Measurements from ENCODE around the gene RPS6KL1. TPM values are rescaled to one million over a fixed set of nuclear protein-coding genes. Genes with fewer than 3 reads are reported as not detected.
A peak's percentile ranks its signal among the peaks of the same experiment; 100 is the strongest.
"Not testable (repeated sequence)": the region's sequence is repeated elsewhere in the genome, so short reads cannot be mapped to it uniquely, and the experiment has no call there.

RPS6KL1 gene
- total RNA-seq, 1 donor from 2014 or later = 0.99 TPM

GRCh38 chr14:74936151-74936550, 13.1 kb upstream of the RPS6KL1 start:
- no peak for DNase-seq

- no peak for DNase-seq
These were observed 12.3 kb upstream of the RPS6KL1 start for GRCh38 chr14:74935360-74935680.

DNA sequence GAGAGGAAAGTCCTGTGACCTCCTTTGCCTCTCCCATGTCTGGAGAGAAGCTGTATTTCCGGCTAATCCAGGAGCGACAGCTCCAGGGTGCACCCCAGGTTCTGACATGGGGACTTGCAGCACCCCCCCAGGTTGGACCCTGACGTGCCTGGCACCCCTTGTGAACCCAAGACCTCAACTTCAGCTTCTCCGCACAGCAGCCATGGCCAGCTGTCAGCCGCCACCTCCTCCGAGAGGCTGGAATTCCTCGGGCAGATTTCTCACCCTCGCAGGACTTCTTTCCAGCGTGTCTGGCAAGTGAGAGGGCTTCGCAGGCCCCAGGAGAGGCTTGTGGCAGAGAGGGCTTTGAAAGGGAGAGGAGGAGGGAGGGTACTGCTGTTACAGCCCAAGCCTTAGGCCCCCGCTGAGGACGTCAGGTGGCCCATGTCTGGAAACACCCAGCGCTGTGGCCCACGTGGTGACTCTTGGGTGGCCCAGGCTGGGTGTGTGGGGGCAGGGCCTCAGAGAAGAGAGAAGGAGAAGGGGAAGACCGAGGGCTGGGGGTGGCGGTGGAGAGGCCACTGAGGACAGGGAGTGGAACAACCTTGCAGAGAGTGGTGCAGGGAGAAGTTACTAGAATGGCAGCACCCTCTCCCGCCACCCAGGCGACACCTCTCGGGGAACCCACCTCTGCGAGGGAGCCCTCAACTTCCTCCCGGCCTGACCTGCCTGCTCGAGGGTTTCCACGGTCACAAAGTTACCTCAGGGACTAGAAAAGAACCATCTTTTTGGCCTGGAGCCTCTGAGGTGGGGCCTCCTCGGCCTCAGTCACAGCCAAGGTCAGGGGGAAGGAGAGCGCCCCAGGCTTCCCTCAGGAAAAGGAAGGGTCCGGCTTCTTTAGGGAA, 11.7 kb upstream of the RPS6KL1 start:
- no peak for DNase-seq

- no peak for DNase-seq
These were observed 11.0 kb upstream of the RPS6KL1 start for GRCh38 chr14:74934041-74934440.

DNA sequence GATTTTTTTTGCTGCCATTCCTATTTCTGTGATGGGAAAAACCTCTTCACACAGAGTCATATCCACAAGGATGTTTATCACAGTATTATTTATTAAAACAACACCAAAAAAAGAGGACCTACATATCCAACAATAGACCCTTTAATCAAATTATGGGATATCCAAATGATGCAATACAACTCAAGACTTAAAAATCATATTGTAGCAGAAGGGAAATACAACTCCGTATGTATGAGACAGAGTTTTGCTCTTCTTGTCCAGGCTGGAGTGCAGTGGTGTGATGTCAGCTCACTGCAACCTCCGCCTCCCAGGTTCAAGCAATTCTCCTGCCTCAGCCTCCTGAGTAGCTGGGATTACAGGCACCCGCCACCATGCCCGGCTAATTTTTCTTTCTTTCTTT, 9.9 kb upstream of the RPS6KL1 start:
- not testable (repeated sequence) for DNase-seq

- peak; percentile 78 for DNase-seq
These were observed 9.4 kb upstream of the RPS6KL1 start for GRCh38 chr14:74932401-74932901.

GRCh38 chr14:74931744-74932143, 8.7 kb upstream of the RPS6KL1 start:
- not testable (repeated sequence) for DNase-seq

GRCh38 chr14:74929242-74929641, 6.2 kb upstream of the RPS6KL1 start:
- DNase-seq = no peak

DNA sequence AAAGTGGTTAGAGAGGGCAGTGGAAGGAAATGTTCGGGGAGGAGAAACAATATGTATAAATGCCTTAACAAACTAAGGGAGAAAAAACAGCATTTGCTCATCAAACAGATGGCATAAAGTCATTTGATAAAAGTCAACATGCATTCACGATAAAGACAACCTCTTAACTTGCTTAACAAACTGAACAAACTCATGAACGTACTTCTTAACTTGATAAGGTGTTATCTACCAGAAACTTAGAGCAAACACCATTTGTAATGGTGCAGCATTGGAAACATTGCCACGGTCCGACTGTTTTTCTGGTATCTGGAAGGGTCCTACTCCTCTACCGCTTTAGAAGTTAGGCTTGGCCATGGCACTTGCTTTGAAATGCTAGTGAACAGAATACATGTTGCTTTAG, 4.2 kb upstream of the RPS6KL1 start:
- DNase-seq = no peak

GRCh38 chr14:74924061-74924460, 1.0 kb upstream of the RPS6KL1 start:
- DNase-seq = no peak

DNA sequence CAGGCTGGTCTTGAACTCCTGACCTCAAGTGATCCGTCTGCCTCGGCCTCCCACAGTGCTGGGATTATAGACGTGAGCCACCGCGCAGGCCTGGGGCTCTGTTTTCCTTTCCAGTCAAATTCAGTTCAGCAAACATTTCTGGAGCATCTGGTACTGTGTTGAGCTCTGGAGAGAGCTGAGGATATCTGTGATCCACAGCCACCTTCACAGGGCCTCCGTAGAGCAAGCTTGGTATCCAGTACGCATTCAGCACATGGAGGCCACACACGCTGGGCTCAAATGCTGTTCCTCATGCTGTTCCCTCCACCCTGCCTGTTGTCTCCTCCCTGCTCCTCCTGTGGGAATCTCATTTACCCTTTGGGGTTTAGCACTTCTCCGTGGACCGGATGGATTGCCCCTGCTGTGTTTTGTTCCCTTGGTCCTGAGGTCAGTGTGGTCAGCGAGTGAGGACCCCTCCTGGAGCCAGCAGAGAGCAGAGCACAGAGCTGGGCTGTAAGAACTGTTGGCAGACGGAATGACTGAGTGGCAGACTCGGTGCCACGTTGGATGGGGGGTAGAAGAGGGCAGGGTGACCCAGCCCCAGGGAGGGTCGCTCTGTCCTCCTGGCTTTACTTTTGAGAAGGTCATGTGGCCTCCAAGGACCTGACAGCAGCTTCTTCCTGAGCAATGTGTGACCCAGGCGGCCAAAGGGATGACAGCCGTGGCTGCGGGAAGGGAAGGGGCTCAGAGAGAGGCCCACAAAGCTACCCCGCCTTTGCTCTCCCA, 891 bp downstream of the RPS6KL1 start:
- DNase-seq = no peak

GRCh38 chr14:74921053-74921620, 1.9 kb downstream of the RPS6KL1 start:
- no peak for DNase-seq

DNA sequence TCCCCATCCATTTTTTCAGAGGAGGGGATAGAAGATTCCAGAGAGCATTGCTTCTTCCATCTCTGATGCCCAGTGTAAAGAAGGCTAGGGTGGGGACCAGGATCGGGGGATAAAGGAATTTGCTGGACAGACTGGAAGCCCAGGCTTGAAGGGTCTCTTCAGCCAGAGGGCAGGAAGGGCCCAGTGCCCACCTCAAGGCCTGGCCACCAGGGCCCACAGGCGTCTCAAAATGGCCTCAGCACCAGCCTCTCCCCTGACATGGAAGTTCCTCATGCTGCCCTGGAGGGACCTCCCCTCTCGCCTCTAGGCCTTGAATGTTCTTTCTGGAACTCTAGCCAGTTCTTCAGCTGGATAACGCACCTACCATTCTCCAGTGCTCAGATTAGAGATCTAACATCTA, 2.8 kb downstream of the RPS6KL1 start:
- DNase-seq = no peak

- no peak for DNase-seq
These were observed 3.5 kb downstream of the RPS6KL1 start for GRCh38 chr14:74919421-74920165.

DNA sequence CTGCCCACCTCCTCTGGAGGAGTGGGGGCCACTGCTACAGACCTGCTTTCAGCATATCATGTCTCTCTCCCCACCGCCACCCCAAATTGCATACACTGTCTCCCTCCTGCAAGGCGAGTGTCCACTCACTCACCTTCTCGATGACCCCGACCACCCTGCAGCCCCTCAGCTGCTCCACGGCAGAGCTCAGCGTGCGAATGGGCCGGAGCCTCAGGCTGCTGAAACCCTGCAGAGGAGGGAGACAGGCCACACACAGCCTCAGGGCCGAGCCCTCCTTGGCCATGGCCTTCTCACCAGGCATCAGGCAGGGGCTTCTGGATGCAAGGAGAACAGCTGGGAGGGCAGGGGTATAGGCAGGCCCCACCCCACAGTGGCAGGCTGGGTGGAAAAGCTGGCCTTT, 4.7 kb downstream of the RPS6KL1 start:
- no peak for DNase-seq

DNA sequence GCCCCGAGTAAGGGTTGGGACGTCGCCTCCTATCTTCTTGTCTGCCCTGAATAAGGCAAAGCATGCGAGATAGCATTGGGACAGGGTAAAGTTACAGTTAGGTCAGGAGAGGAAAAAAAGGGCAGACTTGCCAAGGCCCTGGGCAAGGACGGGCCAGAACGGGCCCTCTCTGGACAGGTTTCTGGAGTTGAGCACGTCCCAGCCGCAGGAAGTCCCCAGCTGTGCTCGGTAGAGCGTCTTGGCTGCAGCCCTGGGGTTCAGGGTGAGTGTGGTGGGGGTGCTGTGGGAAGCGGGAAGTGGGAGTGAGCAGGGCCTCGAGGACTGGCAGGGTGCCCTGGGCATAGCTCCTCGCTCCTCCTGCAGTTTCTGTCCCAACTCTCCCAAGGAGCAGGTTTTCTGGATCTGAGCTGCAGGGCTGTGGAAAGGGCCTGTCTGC, 5.4 kb downstream of the RPS6KL1 start:
- DNase-seq = no peak

GRCh38 chr14:74917178-74917543, 5.9 kb downstream of the RPS6KL1 start:
- DNase-seq = no peak

DNA sequence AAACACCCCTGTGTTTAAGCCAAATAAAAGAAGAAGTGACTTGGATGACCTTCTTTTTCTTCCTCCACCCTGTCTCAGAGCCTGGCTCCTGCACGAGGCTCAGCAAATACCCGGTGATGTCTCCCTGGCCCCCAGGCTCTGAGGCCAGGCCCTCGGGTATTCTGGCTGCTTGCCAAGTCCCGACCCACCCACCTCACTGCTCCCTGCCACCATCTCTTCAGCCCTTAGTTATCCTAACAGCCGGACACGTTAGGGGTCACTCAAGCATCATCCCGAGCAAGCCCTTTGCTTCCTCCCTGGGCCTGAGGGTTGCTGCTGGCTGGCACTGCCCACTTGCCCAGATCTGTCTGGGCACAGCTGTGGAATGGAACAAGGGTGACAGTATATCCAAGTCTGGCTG, 7.2 kb downstream of the RPS6KL1 start:
- DNase-seq = no peak

DNA sequence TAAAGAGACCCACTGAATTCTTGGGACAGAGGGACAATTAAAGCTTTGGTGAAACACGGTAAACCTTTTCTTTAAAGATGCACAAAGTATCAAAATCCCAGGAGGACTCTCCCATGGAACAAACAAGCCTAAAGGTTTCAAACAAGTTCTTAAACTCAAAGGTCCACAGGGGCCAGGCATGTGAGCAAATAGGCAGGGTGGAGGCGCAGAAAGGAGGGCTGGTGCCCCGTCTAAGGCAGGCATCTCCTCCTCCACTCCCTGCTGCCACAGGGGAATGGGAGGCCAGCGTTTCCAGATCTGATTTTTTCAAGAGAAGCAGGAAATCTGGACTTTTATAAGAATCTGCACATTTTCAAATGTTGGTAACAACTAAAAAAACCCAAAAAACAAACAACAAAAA, 7.6 kb downstream of the RPS6KL1 start:
- DNase-seq = no peak

- DNase-seq = peak; percentile 34
These were observed 9.0 kb downstream of the RPS6KL1 start for GRCh38 chr14:74913986-74914573.

GRCh38 chr14:74913393-74913910, 9.6 kb downstream of the RPS6KL1 start:
- DNase-seq = no peak

DNA sequence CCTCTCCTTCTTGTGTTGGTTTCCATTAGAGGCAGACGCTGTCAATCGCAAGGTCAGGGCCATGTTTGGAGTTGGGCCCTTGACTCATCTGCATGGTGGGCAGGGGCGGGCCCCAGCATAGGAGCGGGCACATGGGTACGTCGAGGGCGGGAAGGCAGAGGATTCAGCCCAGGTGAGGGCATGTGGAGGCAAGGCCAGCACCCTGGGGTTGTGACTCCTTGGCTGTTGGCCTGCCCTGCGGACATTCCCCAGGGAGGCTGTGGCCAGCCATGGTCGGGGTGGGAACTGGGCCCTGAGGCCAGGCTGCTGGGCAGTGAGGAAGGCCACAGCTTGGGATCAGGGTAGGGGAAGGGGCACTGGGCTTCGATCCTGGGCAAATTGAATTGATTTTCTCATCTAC, 10.3 kb downstream of the RPS6KL1 start:
- no peak for DNase-seq
